Stimulated activated CD8-positive, alpha-beta memory T cell treated with anti-CD3 and anti-CD28 coated beads, Interleukin-2, amount 100 ng/mL, for 48 hours (primary cell): ENCODE data around the gene SMIM22.

Experiments used
- DNase-seq, 2 donors: peaks; one replicate each; pipeline ENCODE4 v3.0.0-alpha.2; 2020; ENCODE audit warnings: low read depth in 2 of 2

The SMIM22 gene

DNA sequence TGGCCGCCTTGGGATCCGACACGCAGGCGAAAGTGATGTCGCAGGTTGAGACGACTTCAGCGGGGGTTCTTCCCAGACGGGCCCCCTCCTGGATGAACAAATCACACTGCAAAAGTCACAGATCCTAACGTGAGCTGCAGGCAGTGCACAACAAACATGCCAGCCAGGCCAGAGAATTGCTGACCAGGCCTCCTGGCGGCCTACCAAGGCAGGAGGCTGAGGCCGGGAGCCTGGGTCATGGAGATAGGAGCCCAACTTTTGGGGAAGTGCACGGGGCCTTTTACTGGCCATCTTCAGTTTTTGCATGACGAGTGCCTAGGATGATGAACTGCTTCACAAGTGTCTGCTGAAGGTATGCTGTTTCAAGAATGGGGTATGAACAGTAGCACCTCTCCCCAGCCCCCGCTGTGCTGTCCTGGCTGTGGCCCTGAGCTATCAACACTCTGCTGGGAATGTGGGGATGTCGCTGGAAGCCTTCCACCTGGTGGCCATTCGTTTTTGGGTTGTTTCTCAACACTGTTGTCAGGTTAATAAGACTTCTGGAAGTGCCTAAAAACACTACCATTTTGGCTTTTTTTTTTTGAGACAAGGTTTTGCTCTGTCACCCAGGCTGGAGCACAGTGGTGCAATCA lies 19.5 kb downstream of the SMIM22 start:
- DNase-seq: no peak

DNA sequence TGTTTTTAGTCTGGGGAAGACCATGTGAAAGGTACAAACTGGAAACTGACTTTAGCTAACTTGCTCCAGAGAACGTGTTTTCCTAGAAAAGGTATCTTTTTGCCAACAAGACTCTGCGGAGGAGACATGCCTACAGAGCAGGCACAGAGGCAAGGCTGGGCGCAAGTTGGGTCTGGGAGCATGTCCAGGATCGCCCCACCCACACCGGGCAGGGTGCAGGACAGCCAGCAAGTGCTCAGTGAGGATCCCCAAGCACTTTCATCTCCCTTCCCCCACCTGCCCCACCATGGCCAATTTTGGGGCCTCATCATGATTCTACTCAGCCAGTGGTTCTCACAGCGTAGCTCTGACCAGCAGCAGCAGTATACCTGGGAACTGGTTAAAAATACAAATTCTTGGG lies 25.5 kb downstream of the SMIM22 start:
- DNase-seq: no peak

DNA sequence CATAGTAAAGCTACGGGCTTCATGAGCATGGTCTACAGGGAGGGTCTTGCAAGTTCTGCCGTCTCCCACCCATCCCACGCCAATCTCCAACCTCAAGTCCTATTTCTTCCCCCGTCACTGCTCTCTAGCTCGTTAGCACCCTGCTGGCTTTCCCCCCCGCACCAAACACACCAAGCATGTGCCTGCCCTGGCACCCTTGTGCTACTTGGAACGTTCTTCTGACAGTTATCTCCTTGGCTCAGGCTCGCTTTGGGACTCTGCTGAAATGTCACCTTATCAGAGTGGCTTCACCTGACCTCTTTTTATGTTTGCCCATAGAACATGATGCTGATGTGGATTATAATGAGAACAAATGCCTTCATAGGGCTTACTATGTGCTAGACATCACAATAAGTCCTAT lies 30.0 kb downstream of the SMIM22 start:
- no peak for DNase-seq

DNA sequence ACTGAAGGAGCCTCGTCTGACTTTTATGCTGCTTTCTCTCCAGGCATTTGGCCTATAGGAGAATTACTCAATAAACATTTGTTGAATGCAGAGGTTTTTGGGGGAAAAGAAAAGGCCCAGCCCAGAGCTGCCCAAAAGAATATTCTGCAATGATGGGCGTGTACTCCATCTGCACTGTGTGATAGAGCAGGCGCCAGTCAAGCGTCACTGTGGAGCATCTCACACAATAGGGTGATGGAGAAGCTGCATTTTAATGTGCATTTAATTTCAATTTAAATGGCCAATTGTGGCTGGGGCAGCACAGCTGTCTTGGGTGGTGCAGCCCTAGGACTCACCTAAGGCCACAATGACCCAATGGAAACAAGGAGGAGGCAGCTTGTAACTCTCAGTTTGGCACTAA lies 31.4 kb downstream of the SMIM22 start:
- DNase-seq: no peak

DNA sequence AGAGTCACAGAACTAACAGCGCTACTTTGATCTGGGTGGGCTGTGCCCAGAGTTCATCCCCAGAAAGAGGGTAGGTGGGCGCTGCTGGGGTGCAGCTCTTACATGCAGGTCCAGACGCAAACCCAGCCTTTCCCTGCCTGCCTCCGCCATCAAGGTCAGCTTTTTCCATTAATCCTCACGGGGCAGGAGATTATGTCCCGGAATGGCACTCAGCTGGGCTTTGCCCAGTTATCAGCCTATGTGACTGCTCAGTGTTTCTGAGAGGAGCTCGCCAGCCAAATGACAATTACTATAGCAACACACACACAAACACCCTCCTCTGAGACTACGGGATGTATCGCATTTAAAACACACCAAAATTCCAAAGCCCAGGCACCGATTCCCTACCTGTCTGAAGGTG lies 31.8 kb downstream of the SMIM22 start:
- DNase-seq: no peak

DNA sequence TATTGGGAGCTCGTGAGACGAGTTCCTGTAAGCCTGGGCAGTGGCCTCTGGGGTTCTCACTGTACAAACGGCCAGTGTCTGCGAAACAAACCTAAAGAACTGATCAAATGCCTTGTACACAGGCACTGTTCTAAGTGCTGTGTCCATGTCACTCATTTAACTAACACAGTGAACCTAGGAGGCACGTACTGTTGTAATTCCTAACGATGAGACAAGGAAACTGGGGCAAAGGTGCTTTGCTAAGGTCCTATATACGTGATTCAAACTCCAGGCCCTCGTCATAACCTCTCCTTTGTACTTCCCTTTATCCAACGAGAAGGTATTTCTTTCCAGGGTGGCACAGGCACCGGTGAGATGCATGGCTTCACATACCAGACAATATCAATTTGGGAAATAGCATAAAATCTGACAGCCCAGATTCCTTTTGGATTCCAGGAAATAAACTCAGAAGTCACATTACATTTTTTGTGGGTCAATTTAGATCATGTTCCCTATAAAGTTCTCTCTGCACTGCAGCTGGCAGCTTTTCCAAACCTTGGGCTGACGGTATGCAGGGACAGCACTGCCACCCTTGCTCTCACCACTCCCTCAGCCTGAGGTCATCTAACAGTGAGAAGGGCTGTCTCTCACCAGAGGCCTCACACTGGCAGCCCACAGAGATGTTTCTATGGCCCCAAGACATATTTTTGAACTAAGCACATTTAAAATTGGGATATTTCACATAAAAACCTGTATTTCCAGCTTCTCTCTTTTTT lies 33.6 kb downstream of the SMIM22 start:
- DNase-seq: no peak

DNA sequence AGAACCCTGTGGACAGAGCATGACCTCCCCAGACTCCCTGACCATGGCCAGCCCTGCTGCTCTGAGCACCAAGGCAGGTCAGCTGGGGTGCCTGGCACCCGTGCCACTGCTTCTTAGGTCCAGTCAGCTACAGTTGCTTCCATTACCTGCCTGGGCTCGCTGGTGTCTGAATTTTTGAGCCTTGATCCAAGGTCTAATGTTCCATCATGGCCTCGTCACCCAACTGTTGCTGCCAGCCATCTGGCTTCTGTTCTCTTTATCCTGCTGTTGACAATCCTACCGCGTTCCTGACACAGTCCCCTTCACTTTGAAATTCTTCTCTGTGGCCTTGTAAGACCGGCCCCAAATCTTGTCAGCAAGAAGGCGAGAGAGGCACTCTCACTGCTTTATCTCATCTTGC lies 35.2 kb downstream of the SMIM22 start:
- no peak for DNase-seq

DNA sequence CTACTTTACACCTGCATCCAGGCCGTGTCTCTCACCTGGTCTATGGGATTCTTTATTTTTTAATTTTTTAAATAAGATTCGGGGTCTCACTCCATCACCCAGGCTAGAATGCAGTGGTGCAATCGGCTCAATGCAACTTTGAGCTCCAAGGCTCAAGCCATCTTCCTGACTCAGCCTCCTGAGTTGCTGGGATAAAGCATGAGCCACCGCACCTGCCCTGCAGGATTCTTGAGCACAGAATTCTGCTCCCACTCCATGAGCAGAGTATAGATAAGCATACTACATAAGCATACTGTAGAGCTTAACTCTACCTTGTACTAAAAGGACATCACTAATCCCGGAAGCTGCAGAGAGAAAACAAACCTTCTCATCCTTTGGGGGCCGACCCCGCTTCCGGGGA lies 36.4 kb downstream of the SMIM22 start:
- DNase-seq: no peak

DNA sequence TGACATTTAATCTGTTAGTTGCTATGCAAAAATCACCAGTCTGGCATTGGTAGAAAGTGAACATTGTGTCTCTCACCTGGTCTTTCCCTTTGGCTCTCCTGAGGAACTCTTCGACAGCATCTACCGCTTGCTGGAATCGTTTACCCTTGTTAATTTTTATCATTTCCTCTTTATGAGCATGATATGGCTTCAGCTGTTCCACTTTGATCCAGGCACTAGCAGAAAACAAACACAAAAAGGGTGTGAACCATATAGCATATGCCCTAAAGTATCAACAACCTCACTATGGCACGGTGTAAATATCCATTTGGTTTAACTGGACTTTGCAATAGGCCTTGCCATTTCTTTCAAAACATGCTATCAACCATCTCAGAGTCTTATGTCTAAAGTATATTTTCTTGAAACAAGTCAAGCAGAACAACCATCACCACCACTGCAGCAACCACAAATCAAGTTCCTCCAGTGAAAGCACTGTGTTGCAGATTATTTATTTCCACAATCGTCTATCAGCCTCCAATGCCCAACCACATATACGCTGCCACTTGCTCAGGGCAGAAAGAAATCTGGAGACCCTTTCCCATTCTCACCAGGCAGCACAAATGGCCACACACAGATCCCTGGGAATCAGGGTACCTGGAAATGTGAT lies 37.7 kb downstream of the SMIM22 start:
- DNase-seq: no peak

DNA sequence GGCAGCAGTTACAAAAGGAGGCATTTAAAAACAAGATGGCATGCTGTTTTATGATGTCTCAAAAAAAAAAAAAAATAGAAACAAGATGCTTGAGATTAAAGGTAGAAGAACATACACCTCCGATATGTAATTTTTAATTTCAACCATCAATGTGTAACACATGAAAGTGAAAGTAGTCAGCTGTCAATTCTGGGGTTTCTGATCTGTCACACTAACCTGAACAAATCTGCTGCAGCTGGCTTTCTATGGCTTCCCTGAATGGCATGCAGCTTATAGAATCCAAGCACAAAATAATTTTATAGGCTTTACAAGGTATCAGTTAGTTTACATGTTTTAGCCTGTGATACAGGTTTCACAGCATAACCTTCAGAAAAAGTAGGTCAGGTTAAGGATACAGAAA lies 38.4 kb downstream of the SMIM22 start:
- DNase-seq: no peak

DNA sequence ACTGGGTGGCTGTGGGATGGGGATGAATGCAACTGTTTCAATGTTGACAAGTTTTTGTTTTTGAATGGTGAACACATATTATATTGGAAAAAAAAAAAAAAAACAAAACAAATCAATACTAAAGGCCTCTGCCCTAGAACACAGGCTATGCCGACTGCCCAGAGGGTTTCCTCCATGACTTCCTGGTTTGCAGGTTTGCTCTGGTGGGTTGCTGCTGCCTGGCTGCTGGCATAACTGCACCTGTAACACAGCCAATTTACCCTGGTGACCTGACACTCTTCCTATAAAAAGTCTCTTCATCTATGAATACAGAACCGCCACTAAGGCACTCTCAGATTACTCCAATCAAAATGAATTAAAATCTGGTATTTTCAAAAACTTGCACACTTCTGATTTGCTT lies 41.6 kb downstream of the SMIM22 start:
- DNase-seq: no peak

DNA sequence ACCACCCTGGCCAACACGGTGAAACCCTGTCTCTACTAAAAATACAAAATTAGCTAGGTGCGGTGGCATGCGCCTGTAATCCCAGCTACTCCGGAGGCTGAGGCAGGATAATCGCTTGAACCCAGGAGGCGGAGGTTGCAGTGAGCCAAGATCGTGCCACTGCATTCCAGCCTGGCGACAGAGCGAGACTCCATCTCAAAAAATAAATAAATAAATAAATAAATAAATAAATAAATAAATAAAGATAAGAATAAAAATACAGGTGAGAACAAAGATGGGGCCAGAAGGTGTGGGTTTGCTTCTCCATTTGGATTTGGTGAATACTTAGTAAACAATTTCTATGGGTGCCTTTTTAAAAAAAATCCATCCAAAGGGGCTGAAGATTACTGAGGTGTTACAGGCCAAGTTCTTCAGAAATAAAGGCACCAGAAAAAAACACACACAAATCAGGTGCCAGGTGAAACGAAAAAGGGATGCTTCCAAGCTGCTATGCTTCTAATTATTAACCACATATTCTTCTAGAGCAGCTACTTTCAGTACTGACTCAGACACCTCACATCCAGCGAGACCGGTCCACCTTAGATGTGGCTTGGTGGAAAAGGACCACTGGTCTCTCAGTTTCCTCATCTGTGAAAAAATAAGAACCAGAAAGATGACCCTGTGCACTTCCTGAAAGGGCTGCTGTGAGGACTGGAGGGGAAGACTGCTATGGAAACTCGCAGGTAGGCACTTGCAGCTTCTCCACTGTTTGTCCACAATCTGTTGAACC lies 42.7 kb downstream of the SMIM22 start:
- DNase-seq: no peak

DNA sequence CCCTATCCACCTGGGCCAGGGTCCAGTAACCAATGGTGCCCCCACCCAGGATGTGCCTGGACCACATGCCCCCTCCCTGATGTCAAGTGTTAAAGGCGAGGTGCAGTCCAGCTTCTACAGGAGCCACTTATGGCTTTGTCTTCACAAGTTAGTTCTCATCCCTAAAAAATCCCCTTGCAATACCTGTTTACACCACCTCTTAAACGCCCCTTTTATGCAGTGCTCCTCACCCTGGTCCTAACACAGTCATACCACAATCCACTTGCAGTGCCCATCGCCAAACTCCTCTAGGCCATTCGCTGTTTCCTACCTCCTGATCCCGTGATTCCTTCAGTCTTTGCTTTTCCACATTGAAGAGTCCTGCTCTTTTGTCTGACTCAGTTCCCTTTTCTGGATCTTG lies 44.8 kb downstream of the SMIM22 start:
- DNase-seq: no peak

DNA sequence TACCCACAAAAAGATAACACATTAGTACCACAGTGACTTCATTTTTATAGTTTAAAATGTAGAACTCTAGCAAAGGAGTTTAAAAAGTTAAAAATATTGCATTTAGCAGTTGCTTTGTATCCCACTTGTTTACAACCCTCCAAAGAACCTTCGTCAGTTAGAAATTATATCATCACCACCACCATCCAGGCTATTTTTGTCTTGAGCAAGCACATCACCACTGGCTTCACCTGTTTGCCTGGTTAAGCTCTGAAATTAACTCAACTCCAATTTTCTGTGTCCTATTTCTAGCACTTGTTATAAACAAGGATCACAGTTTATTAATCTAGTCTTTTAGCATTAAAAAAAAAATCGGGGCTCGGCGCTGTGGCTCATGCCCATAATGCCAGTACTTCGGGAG lies 45.8 kb downstream of the SMIM22 start:
- no peak for DNase-seq
